Karpas-422 (cell line): ENCODE measurements around the gene KLF16. TPM values are rescaled to one million over a fixed set of nuclear protein-coding genes. Genes with fewer than 3 reads are reported as not detected.
A peak's percentile ranks its signal among the peaks of the same experiment; 100 is the strongest.
"Not testable (repeated sequence)": the region's sequence is repeated elsewhere in the genome, so short reads cannot be mapped to it uniquely, and the experiment has no call there.

Experiments used
- DNase-seq: peaks from one replicate; pipeline ENCODE4 v3.0.0-alpha.2; 2015
- H2AFZ ChIP-seq: fragments of 200-600 bp; sonication (generic); 2 replicates; pipeline ENCODE4 v1.6.1; 2014; ENCODE audit warnings: antibody characterized with exemption, low read length, mixed read lengths
- H3K27ac ChIP-seq: fragments of 200-600 bp; sonication (generic); 2 replicates; pipeline ENCODE4 v1.5.1; 2014; ENCODE audit warnings: mild to moderate bottlenecking, low read length, moderate library complexity
- H3K27me3 ChIP-seq: fragments of 200-600 bp; sonication (generic); 2 replicates; pipeline ENCODE4 v1.6.1; 2014; ENCODE audit warnings: low read length, mixed read lengths
- H3K36me3 ChIP-seq: fragments of 200-600 bp; sonication (generic); 2 replicates; pipeline ENCODE4 v1.6.1; 2014; ENCODE audit warnings: low read length, mixed read lengths; ENCODE audit not compliant: insufficient read depth
- H3K4me1 ChIP-seq: fragments of 200-600 bp; sonication (generic); 2 replicates; pipeline ENCODE4 v1.6.1; 2014; ENCODE audit warnings: mild to moderate bottlenecking, low read length, mixed read lengths
- H3K4me2 ChIP-seq: fragments of 200-600 bp; sonication (generic); 2 replicates; pipeline ENCODE4 v1.6.1; 2014; ENCODE audit warnings: low read length, low read depth, mild to moderate bottlenecking; ENCODE audit not compliant: poor library complexity, severe bottlenecking
- H3K4me3 ChIP-seq: fragments of 200-600 bp; sonication (generic); 2 replicates; pipeline ENCODE4 v1.5.1; 2014; ENCODE audit warnings: mild to moderate bottlenecking, antibody characterized with exemption, low read length, mixed read lengths
- H3K79me2 ChIP-seq: fragments of 200-600 bp; sonication (generic); 2 replicates; pipeline ENCODE4 v1.6.1; 2014; ENCODE audit warnings: mild to moderate bottlenecking, low read length, mixed read lengths
- H3K9ac ChIP-seq: fragments of 200-600 bp; sonication (generic); 2 replicates; pipeline ENCODE4 v1.6.0; 2014; ENCODE audit warnings: low read length
- H3K9me2 ChIP-seq: fragments of 200-600 bp; sonication (generic), shearing (Covaris generic); replicated peaks from 2 replicates; pipeline ENCODE4 v1.6.0; 2014; ENCODE audit warnings: mild to moderate bottlenecking, low read length, moderate library complexity; ENCODE audit not compliant: insufficient read depth
- H3K9me3 ChIP-seq: fragments of 300-700, 200-600 bp; sonication (generic); 2 replicates; pipeline ENCODE4 v1.6.1; 2014; ENCODE audit warnings: low read length, mixed read lengths
- H4K20me1 ChIP-seq: fragments of 200-600 bp; sonication (generic); 2 replicates; pipeline ENCODE4 v1.6.1; 2014; ENCODE audit warnings: mild to moderate bottlenecking, antibody characterized with exemption, low read length, low read depth; ENCODE audit not compliant: insufficient read depth
- total RNA-seq: library from RNA; depleted of rRNA; stranded (reverse); fragments of >200 nt; shearing (Covaris generic); gene quantifications from 2 replicates; pipeline ENCODE4 v1.2.3, GENCODE V29; 2014; ENCODE audit warnings: low replicate concordance

The KLF16 gene
- total RNA-seq, 1 experiment from 2014 or later = 13.2 TPM

DNA sequence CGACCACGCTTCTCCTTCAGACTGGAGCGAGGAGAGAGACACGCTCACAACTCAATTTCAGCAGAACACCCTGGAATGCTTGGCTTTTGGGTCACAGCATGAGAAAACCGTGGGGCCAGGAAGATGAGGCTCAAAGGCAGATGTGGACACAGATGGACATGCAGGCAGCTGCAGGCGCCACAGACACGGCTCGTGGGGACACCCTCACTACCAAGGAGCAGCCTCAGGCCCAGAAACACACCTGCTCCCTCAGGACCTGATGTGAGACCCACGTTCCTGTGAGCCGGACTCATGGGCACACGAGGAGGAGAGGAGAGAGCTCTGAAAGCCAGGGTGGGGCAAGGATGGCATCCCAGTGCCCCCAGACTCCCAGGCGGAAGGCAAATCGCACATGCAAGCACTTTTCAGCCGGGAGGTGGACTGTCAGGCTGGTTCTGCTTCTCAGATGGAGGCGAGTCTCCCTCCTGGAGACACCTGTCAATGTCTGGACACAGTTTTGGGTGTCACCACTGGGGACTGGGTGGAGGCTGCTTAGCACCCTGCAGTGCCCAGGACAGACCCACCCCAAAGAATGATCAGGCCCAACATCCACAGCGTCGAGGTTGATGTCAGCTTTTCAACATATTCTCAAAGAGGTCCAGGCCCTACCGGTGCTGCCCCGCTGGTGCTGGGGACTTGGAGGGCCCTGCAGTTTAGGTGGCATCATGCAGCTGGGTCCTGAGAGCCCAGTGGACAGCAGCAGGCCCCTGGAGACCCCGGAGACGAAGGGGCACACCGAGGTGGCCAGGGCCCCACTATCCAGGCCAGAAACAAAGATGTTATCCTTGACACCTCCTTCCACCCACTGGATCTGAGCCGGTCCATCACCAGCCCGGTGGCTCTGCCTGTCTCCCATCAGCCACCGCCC, 19.7 kb upstream of the KLF16 start:
- Histone ChIP-seq H3K9me3 (no peaks in the 10 kb centered on the region), H3K9me2 (no peaks in the 10 kb centered on the region), H3K4me2 (peak overlapping the region; percentile 84), H3K27me3 (no peaks in the 10 kb centered on the region), H3K36me3 (no peaks in the 10 kb centered on the region), H3K4me3 (peak overlapping the region; percentile 97; the same call in 1 of the 2 replicates), H4K20me1 (peaks cover 24% of the 10 kb centered on the region), H2AFZ (no peak overlapping the region), H3K9ac (peak overlapping the region; percentile 95), H3K4me1 (peaks cover 22% of the 10 kb centered on the region), H3K79me2 (peaks cover 41% of the 10 kb centered on the region), H3K27ac (no peak overlapping the region)
- DNase-seq = peak; percentile 19

DNA sequence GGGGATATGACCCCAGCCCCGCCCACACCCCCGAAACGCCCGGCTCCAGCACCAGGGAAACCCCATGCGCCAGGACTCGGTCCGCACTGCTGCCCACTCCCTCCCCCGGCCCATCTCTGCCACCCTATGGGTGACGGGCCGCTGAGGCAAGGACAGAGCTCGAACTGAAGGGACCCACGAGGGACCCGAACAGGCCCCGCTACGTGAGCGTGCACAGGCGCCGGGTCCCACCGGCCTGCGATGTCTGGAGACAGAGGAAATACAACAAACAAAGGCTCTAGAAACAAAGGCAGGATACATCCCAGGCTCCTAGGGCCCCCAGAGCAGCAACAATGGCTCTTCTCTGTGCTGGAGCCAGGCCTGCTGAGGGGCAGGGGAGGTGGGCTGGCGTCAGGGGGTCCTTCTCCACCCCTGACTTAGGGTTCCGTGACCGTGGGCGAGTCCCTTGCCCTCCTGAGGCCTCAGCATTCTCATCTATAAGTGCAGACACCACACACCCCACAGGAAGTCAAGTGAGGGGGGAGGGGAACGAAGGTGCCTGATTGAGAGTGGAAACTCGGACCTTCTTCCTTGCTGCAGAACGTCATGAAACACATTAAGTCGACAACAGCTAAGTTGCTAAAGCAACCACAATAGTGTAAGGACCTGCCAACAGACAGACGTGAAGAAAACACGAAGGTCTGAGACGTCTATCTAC, 18.9 kb upstream of the KLF16 start:
- Histone ChIP-seq H3K36me3 (no peaks in the 10 kb centered on the region), H3K27me3 (no peaks in the 10 kb centered on the region), H2AFZ (no peak overlapping the region), H4K20me1 (peaks cover 24% of the 10 kb centered on the region), H3K4me2 (peak overlapping the region; percentile 84), H3K4me3 (no peak overlapping the region), H3K27ac (no peak overlapping the region), H3K79me2 (peaks cover 41% of the 10 kb centered on the region), H3K4me1 (peaks cover 22% of the 10 kb centered on the region), H3K9me3 (no peaks in the 10 kb centered on the region), H3K9me2 (no peaks in the 10 kb centered on the region), H3K9ac (no peak overlapping the region)
- DNase-seq = peak; percentile 39

DNA sequence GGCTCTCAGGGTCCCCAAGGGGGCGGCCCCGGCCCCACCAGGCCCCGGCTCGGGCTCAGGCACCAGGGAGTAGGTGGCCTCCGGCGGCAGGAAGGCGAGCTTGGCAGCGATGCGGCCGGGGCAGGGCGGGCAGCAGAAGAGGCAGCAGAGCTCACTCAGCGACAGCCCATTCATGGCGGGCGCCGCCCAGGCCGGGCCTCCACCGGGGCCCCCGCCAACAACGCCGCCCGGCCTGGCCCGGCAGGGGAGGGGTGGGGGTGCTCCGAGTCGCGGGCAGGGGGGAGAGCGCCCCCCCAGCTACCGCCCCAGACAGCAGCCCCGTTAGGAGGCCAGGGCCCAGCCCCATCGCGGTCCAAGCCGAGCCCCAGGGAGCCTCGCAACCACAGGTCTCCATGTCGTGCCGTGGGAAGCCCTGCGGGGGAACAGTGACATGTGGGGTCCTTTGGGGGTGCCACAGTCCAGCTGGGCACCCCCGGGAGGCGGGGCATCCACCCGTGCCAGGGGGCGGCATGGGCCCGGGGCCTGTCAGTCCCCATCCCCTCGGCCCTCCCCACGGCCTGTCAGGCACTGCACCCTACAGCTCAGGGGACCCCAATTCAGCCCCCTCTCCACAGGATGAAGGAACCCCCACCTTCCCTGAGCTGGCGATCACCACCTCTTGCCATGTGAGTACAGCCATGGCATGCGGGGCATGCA, 18.2 kb upstream of the KLF16 start:
- H3K4me1 ChIP-seq = peaks cover 23% of the 10 kb centered on the region
- H3K9ac ChIP-seq, H2AFZ ChIP-seq, H3K9me3 ChIP-seq, H3K36me3 ChIP-seq, H3K4me2 ChIP-seq, H3K4me3 ChIP-seq, H3K27me3 ChIP-seq, DNase-seq, H3K9me2 ChIP-seq, H3K27ac ChIP-seq: not testable (repeated sequence)
- peaks cover 24% of the 10 kb centered on the region for H4K20me1 ChIP-seq
- peaks cover 41% of the 10 kb centered on the region for H3K79me2 ChIP-seq

DNA sequence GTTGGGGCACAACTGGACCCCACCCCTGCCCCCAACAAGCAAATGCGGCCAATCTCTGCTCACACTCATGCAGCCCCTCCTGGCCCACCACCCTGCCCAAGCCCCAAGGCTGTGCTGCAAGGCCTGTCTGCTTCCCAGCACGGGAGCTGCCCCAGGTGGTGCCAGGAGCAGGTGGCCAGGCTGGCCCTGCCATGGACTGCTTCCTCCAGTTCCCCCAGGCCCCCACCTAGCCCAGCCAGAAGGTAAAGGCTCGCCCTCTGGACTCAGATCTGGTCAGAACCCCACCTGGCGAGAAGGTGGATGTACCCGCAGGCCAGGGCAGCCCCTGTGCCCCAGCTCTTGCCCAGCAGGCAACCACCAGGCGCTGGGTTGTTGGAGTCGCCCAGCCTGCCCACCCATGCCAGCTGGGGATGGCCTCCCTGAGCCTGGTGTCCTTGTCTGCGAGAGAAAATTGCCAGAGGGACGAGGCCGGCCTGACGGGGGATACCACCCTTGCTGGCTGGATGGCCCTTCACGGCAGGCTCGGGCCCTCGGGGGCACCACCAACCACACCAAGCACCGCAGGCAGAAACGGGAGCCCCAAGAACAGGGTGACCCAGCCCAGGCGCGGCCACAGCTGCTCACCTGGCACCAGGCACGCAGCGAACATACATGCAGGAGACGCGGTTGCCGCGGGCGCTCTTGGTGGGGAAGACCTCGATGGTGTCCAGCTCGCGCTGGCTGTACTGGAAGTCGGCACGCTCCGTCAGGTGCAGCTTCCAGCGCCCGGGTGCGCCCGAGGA, 17.4 kb upstream of the KLF16 start:
- Histone ChIP-seq H3K9ac (no peak overlapping the region), H3K4me2 (no peak overlapping the region), H3K4me1 (peaks cover 28% of the 10 kb centered on the region), H3K27me3 (no peaks in the 10 kb centered on the region), H3K27ac (no peak overlapping the region), H3K79me2 (peaks cover 42% of the 10 kb centered on the region), H3K9me2 (no peaks in the 10 kb centered on the region), H3K4me3 (no peak overlapping the region), H2AFZ (no peak overlapping the region), H3K9me3 (no peaks in the 10 kb centered on the region), H4K20me1 (peaks cover 24% of the 10 kb centered on the region), H3K36me3 (no peaks in the 10 kb centered on the region)
- peak; percentile 36 for DNase-seq

DNA sequence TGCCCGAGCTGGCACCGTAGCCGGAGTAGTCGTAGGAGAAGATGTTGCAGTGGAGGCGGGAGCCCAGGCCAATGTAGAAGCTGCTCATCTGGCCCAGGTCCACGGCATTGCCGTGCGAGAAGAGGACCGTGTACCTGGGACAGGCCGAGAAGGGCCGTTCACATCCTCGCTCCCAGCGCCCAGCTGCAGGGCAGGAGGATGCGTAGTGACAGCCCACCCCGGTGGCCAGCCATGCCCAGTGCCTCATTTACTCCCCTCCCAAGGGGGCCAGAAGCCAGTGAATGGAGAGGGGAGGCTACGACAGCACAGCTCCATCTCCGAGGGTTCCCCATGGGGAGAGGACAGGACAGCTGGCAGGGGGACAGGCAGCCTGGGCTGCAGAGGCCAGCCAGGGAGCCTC, 16.6 kb upstream of the KLF16 start:
- Histone ChIP-seq H3K79me2 (peaks cover 49% of the 10 kb centered on the region), H4K20me1 (peaks cover 28% of the 10 kb centered on the region), H3K4me1 (peaks cover 28% of the 10 kb centered on the region)
- not testable (repeated sequence) for H3K9ac ChIP-seq, H3K4me3 ChIP-seq, H3K27ac ChIP-seq, H2AFZ ChIP-seq, H3K9me2 ChIP-seq, H3K36me3 ChIP-seq, H3K4me2 ChIP-seq, H3K9me3 ChIP-seq, H3K27me3 ChIP-seq
- DNase-seq = peak; percentile 14

DNA sequence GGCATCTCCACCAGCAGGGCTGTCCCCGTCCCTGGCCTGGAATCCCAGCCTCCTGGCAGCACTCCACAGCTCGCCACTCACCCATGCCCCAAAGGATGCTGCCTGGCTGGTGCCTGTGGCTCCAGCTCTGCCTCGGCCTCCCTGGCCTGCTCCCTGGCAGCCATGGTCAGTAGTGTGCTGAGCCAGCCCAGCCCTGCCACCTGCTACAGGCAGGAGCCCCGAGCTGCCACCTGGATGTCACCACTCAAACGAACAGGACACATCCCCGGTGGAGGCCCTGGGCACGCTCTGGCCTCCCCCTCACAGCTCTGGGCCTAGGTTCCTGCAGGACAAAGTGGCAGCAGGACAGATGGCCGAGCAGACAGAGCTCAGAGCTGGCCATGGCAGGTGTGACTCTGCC, 15.2 kb upstream of the KLF16 start:
- not testable (repeated sequence) for H3K27me3 ChIP-seq, H3K4me2 ChIP-seq, DNase-seq, H2AFZ ChIP-seq, H3K27ac ChIP-seq, H3K9me2 ChIP-seq, H3K9ac ChIP-seq, H3K36me3 ChIP-seq, H3K9me3 ChIP-seq, H3K4me3 ChIP-seq
- Histone ChIP-seq H4K20me1 (peaks cover 28% of the 10 kb centered on the region), H3K79me2 (peaks cover 49% of the 10 kb centered on the region), H3K4me1 (peaks cover 32% of the 10 kb centered on the region)

DNA sequence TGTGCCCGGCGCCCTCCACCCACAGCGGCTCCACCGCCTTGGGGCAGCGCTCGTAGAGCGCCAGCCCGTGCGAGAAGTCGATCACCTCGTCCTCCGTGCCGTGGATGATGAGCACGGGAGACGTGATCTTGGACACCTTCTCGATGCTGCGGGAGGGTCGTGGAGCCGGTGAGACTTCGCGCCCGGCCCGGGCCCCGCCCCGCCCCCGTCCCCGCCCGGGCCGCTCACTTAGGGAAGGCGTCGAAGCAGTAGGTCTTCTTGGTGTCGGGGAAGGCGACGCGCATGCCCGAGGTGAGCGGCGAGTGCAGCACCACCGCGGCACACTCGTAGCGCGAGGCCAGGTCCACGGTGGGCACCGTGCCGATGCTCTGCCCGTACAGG, 13.9 kb upstream of the KLF16 start:
- not testable (repeated sequence) for H3K36me3 ChIP-seq, H3K4me3 ChIP-seq, H3K4me2 ChIP-seq, H3K27me3 ChIP-seq, H3K9ac ChIP-seq, H3K27ac ChIP-seq, H2AFZ ChIP-seq, H3K9me2 ChIP-seq, H3K9me3 ChIP-seq
- H4K20me1 ChIP-seq = peaks cover 30% of the 10 kb centered on the region; the same call in 1 of the 2 replicates
- DNase-seq = peak; percentile 10
- H3K4me1 ChIP-seq = peaks cover 19% of the 10 kb centered on the region
- peaks cover 49% of the 10 kb centered on the region for H3K79me2 ChIP-seq
